GM18502 (cell line): ENCODE data around the gene SMPD1.
A peak's percentile ranks its signal among the peaks of the same experiment; 100 is the strongest.

Source experiments
- ATAC-seq: cut with Tn5 transposase; IDR thresholded peaks from one replicate; pipeline ENCODE4 v1.9.1; 2021; ENCODE audit warnings: mild to moderate bottlenecking; ENCODE audit not compliant: unreplicated experiment, poor library complexity

SMPD1 gene

GRCh38 chr11:6410695-6411430, 20.6 kb downstream of the SMPD1 start:
- no peak for ATAC-seq

- no peak for ATAC-seq
Measured at GRCh38 chr11:6411594-6412031, 21.3 kb downstream of the SMPD1 start.

DNA sequence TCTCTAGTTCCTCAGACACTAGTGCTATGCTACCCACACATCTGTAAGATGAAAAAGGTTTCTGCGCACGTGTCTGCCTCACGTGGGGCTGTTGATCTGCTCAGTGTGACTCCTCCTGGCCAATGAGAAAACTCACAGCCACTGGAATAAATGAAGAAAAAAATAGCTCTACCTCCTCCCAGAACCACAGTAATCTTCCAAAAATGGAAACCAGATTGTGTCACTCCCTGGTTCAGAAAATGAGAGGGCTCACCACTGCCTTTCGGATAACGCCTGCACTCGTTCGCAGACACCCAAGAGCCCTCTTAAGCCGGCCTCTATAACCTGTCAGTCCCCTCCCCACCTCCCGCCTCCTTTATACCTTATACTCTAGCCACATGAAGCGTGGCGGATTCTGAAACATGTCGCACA, 23.5 kb downstream of the SMPD1 start:
- no peak for ATAC-seq

GRCh38 chr11:6414874-6415328, 24.6 kb downstream of the SMPD1 start:
- ATAC-seq: no peak

DNA sequence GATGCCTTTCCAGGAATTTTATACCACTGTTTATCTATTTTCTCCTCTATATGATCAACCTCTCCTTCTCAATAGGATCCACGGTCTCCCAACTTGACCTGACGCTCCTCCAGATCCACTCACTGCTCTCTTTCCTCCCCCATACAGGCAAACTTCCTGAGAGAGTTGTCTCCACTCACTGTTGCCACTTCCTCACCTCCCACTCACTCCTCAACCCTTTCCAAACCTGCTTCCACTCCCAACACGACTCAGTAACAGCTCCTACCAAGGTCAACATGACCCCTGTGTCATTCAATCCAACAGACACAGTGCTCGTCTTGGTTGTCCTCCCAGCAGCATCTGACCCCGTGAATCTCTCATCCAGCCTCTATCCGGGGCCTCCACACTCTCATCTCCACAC, 25.5 kb downstream of the SMPD1 start:
- no peak for ATAC-seq

- ATAC-seq: no peak
Measured at GRCh38 chr11:6417907-6418556, 27.8 kb downstream of the SMPD1 start.

DNA sequence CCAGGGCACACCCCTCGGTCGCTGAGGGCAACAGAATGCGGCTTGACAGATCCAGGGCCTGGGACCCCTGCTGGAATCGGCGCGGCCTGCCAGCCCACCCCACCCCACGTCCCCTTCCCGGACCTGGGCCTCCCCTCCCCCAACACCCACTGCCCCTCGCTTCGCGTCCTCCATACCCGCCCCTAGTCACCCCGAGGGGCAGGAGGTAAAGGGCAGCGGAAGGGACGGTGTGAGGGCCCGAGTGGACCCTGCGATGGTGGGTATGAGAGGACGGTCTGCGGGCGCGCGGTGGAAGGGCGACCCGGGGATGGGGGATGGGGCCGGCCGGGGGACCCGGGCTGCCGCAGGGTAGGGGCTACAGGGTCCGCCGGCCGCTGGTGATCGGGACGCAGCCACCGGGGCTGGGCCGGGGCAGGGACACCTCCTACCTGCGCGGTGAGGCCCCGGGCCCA, 28.3 kb downstream of the SMPD1 start:
- no peak for ATAC-seq

GRCh38 chr11:6419009-6419631, 28.8 kb downstream of the SMPD1 start, which contains the start of gene APBB1:
Gene APBB1 (minus strand): TSS chr11:6419094. CDS start chr11:6411347, 7,747 bp downstream.
- ATAC-seq: peak; percentile 67

GRCh38 chr11:6420677-6421076, 30.4 kb downstream of the SMPD1 start:
- no peak for ATAC-seq

- ATAC-seq: no peak
Measured at GRCh38 chr11:6427516-6427915, 37.2 kb downstream of the SMPD1 start.

- no peak for ATAC-seq
Measured at GRCh38 chr11:6431861-6432260, 41.6 kb downstream of the SMPD1 start.

DNA sequence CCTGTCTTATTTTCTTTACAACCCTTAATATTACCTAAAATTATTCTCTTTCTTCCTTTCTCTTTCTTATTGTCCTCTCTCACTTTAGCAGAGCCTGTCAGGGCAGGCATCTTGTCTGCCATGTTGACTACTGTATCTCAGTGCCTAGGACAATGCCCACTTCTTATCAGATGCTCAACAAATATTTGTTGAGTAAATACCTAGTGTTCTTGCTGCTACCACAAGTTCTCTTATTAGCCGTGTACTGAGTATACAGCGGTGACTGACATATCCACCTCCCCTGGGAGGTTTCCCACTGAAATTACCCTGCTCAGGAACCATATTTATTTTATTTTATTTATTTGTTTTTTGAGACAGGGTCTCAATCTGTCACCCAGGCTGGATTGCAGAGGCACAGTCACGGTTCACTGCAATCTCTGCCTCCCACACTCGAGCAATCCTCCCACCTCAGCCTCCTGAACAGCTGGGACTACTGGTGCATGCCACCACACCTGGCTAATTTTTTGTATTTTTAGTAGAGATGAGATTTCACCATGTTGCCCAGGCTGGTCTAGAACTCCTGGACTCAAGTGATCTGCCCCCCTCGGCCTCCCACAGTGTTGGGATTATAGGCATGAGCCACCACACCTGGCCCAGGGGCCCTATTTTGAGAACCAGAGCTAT, 43.9 kb downstream of the SMPD1 start:
- ATAC-seq: peak; percentile 53

- ATAC-seq: no peak
Measured at GRCh38 chr11:6437423-6437822, 47.1 kb downstream of the SMPD1 start.

- ATAC-seq: no peak
Measured at GRCh38 chr11:6437993-6438392, 47.7 kb downstream of the SMPD1 start.

GRCh38 chr11:6438979-6439571, 48.8 kb downstream of the SMPD1 start:
- no peak for ATAC-seq

GRCh38 chr11:6440906-6441358, 50.7 kb downstream of the SMPD1 start, which contains the start of gene HPX:
Gene HPX (minus strand): TSS chr11:6440987. CDS start chr11:6440963, 24 bp downstream.
- no peak for ATAC-seq

GRCh38 chr11:6442441-6442840, 52.2 kb downstream of the SMPD1 start:
- no peak for ATAC-seq

DNA sequence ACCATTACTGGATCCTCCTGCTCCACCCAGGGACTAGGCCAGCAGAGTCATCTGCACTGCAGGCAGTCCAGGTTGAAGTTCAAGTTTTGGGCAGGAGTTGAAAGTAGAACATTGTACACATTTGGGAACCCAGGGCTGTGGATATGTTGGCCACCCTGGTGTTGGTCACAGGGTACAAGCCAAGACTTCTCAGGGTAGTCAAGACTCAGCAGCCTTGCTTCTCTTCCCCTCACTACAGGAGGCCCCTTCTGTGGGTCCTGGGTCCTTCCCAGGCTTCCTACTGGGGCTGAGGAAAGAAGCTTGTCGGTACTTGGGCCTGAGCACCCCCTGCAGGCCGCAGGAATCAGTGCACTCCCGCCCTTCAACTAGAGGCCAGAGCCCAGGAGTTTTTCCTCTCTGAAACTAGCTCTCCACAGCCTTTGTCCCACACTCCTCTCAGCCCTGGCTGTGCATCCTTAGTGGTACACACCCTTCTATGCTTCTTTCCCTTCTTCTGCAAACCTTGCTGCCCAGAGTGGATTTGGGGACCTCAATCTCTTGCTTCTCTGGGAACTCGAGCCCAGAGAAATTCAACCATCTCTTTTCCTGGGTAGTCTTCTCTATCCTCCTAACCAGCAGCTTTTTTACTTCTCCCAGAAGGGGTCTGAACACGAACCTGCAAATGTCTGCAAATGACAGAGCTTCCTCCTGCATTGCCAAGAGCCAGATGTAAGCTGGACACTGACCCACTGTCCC, 53.2 kb downstream of the SMPD1 start:
- peak; percentile 91 for ATAC-seq
